RPMI8226 (cell line): ENCODE measurements around the gene KIF16B.

Experiments used
- DNase-seq: peaks from one replicate; pipeline ENCODE4 v3.0.0-alpha.2; 2015

The KIF16B gene

DNA sequence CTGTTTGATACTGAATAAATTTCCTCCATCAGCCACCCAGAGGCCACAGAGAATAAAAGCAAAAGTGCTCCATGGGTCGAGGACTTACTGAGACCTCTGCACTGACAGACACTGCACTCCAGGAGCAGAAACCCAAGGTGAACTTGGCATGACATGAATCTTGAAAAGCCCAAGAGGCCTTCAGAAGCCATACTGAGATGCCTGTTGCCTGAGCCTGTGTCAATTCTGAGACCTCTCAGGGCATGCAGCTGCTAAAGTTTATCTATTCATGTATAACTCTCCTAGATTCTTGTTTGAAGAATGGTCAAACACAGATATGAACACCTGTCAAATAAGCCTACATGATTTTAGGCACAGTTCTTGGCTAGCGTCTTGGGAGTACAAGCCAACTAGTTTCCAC, 145.7 kb downstream of the KIF16B start:
- DNase-seq, result no peak

DNA sequence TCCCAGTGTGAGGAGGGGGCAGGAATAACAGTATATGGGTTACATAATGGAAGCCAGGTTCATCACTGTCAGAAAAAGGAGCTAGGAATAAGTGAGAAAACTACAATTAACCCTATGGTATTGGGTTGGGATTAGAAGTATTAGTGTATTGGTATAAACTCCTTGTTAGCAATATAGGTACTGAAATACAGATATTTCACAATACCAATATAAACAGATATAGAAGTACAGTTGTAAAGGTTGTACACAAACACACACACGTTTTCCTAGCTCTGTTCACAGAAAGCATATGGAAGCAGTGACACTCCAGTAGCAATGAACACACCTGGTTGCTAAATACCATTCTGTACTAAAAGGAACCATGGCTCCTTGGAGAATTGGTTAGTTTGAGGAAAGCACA, 148.5 kb downstream of the KIF16B start:
- DNase-seq, result no peak

DNA sequence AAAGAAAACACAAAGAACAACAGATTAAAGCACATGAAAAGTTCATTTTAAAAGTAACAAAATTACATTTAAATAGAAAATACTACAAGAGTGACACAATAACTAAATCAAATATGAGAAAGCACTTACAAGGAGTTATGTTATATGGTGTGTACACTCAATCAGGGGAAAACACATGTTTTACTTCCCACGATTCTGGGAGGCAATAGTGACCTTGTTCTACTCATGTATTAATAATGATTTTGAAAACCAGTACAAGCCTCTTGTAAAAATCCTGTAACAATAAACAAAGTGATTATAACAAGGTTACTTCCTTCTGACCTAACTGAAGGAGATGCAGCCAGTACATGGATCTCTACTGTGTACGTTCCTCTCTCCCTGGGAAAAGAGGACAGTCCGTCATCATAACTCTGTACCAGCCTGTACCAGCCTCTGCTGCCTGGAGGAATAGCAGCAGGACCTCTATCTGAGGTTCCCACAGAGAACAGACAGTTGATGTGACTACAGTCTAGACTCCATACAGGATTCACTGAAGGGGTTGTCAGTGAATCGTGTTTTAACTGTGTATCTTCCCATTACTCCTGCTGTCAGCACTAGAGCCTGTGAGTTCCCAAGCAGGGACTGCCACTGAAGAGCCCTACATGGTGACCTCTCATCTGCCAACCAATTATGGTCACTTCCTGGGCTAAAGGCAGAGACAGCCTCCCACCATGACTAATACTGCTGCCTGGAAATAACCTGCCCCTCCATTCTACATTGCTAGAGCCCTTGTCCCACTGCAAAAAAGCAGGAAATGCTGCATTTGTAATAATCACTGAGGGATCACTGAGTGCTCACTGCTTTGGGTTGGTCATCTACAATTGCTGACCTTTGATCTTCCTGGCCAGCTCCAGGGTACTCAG, 149.7 kb downstream of the KIF16B start:
- no peak for DNase-seq

DNA sequence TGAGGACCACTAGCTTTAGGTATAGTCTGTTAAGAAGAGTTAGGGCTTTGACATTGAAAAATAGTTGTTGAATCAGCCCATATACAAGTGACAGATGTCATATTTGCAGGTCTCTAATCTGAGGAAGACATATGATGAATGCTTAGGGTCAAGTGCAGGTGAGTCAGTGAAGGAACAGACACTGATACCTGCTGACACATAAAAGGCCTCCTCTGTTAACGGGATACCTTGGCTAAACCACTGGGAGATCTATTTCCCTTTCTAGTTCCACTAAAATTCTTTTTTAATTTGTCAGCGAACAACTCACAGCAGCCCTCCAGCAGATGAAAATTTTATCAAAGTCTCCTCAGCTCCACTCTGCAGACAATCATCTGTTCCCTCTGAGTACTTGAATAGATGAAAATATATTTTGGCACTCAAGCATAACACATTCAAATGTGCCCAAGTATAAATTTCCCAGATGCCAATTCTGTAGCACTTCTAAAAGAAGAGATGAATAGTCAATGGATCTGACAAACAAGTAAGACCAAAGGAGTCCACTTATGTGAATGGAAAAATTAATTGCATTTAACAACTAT, 154.0 kb downstream of the KIF16B start:
- no peak for DNase-seq

DNA sequence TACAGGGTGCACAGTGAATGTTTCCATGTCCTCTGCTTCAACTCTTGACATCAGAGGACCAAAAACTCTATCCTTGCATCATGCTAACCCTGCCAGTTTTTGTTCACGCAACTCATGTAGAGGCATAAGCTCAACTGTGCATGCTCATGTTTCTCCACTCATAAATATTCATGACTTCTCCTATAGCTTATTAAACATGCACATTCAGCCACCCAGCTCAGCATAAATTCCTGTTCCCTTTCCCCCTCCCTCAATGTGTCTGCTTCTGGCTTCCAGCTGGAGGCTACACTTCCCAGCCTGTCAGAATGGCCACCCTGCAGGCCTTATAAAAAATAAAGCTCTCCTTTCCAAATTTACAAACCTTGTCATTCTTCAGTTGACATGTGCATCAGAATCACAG, 154.6 kb downstream of the KIF16B start:
- DNase-seq, result no peak

DNA sequence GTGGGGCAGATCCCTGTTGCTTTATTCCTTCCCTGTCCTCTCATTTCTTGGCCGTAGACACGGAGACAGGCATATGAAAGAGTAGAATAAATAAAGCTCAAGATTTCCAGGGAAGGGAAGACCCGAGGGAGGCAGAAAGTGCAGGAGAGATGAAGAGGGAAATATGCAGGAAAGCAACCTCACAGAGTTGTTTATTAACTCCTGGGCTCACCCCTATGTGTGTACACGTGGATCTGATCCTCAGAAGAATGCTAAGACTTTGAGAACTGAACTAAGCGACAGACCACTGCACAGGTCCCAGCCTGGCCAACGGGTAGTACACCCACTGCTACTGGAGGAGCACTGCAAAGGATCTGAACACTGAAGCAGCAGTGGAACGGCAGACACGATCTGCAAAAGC, 156.2 kb downstream of the KIF16B start:
- no peak for DNase-seq

DNA sequence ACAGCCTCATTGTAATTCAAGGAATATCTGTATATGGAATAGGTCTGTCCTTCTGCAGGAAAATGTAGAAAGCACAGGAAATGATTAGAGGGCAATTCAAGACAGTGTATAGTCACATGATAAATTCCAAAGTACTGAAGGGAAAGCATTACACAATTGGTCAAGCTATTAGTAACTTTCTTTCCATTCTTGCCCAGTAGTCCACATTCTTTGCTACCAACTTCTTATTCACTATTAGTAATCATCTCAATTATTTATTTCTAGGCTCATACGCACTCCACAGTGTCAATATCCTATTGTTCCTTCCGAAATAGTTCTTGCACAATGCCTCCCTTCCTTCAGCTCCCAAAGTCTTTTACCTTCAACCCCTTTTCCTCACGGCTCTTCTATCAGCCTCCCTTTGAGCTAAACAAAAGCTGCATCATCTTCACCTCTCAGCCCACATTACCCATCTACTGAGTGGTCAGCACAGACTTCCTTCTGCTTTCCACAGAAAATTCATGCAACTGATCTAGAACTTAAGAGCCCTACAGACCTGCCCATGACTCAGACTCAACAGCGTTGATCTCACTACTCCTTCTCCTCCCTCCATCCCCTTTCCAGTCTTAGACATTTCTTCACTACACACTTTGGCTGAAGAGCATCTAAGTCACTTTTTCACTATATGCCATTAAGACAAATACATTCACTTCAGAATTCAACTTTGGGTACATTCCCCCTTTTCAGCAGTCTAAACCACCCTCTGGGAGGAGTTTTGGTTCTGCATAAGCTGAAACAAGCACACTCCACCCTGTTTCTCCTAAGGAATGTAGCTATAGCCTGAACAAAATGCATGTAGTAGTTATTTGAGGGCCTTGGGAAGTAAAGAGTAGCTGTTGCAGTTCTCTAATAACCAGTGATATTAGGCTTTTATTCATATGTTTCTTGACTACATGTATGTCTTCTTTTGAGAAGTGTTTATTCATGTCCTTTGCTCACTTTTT, 157.9 kb downstream of the KIF16B start:
- DNase-seq, result no peak

DNA sequence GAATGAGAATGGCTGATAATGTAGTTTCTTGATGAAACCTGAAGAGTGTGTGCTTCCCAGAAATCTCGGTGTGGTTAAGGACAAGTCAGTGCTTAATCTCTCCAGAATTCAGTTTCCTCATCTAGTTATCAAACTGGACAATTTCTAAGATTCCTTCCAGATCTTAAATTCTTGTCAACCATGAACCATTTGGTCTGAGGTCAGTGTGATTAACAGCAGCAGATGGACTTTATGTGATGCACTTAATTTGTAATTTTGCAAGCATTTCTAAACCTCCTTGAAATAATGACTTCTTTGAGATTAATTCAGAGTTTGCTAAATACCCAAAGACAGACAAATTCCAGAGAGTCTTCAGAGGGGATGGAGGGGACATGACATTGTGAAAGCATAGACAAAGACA, 160.3 kb downstream of the KIF16B start:
- no peak for DNase-seq

DNA sequence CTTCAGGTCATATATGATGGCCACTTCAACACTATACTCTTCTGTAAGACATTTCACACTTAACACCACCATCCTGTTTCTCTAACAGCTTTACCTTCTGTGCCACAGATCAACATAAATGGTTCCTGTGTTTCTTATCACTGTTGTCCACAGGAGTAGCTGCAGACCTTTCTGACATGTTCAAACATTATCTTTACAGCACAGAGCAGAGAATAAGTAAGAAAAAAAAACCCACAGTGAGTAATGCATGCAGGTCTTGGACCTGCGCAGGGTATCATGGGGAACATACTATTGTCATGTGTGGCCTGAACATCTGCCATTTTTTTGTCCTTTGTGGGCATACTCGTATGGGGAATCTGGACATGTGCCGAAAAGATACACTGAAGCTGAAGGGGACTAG, 161.9 kb downstream of the KIF16B start:
- no peak for DNase-seq

DNA sequence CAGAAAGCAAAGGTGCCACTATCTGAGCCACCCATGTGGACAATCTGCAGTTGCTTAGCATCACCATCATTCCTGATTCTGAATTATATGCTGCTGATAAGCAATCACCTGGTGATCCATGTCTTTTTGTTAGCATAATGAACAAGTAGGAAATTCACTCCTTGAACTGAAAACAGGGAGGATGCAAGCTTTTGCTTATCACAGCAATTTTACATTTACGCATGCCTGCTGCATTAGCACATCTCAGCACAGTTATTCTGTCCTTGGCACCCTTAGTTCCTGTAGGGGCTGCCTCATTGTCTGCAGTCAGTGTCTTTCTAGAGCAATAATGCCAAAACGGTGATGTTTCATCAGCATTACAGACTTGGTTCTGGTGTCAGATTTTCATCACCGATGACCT, 162.6 kb downstream of the KIF16B start:
- no peak for DNase-seq

DNA sequence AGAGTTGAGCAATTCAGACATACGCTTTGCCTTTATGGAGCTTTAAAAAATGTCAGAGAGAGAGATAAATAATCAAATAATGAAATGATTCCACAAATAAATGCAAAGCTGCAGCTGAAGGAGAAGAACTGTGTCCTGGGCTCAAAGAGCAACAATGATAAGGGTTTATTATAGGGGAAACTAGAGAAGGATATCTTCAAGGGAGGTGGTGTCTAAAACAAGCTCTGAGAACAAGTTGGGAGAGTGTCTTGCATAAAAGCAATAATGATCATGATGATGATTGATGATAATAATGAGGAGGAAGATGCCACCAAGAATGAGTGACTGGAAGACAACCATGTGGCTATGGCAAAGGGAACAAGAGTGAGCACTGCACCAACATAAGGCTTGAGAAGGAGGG, 164.3 kb downstream of the KIF16B start:
- DNase-seq, result no peak

DNA sequence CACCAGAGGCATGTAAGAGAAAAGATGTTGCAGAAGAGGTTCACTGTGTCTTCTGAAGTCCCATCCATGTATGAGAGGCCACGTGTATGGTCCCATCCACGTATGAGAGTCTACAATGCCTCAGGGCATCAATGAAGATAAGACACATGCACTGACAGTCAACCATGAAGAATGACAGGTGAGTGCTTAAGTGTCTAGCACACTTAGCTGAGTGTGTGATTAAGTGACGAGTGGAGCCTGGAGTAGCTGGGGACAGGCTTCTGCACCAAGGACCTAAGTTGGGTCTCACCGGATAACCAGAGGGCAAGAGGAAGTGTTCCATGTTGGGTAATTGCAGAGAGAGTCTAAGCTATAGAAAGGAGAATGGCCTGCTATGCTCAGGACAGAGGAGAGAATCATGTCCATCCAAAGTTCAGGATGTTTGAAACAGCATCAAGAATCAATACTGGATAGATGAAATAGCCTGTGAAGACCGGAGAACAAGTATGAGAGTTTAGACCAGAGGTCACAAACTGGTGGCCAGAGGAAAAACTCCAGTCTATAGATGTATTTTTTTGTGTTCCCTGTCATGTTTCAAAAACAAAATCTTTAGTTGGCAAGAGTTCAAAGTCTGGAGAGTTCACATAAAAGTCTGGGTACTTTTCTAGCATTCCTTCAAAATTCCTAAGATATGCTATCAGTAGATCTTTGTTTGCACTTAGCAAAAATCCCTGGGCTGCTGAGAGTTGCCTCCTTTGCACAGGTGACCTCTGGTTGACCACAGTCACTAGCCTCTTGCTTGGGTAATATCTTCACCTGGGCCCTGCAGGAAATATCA, 165.8 kb downstream of the KIF16B start:
- DNase-seq, result no peak

DNA sequence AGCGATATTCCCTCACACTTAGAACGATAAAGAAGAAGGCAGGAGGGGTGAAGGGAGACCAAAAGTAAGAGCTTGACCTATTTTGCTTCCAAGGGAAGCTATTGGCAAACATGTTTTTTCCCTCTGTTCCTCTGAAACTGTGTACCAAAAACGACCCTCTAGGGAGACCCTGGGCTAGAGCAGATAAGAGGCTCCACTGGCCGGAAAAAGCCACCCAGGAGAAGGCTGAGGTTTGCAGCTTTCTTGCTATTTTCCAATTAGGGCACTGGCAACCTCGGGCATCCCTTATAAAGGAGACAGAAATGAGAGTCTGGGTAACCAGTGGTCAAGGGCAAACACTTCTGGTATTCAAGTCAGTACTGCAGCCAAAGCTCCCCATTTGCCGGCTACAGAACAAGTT, 168.0 kb downstream of the KIF16B start:
- no peak for DNase-seq

DNA sequence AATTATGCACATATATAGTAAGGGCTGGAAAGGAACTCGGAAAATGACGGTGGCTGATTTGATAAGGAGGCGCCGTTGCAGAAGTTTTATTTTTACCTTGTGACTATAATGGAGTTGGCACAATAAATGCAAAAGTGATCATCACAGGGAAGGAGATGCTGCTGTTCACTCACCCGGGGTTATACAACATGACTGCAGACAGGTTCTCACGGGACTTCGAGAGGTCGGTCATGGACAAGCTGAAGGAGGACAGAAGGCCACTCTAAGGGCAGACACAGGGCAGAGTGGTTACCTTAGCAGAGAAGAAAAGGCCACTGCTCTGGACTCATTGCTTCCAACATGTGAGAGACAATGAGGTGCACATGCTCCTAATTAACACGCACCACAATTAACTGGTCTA, 168.6 kb downstream of the KIF16B start:
- no peak for DNase-seq

DNA sequence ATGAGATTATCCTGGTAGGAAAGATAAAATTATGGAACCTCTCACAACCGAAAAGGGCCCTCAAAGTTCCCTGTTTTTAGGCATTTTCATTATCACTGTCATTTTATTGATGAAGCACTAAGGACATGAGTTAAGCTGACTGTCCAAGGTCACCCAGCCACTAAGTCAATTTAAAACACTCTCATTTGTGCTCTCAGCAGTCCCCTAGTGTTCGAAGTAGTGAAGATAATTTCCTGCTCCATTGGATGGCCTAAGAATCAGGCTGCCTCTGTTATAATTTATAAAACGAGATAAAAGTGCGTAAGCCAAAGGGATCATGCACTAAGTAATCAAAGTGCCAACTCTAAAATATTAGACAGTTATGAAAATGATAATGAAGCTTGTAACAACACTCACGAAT, 169.1 kb downstream of the KIF16B start:
- no peak for DNase-seq

DNA sequence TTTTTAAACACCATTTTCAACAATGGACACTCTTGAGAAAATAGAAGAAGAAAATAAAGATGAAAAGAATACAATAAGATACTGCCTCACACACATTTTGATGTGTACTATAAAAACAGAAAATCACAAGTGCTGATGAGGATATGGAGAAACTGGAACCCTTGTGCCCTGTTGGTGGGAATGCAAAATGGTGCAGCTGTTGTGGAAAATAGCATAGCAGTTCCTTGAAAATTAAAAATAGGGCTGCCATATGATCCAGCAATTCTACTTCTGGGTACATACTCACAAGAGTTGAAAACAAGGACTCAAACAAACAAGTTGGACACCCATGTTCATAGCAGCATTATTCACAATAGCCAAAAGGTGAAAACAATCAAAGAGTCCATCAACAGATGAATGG, 173.0 kb downstream of the KIF16B start:
- no peak for DNase-seq

DNA sequence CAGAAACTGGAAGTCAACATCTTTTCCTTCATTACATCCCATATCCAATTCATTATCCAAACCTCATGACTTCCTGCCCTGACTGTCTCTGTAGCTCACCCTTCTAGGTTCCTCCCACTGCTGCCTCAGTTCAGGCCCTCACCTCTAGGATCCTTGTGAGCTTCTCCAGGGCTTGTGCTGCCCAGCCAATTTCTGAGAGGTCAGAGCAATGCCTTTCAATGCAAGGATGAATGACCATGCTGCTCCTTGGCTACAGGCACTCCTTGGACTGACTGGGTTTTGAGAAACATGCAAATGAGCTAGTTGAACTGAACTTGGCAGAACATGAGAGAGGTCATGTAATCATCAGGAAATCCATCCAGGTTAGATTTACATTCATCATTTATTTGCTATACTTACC, 173.4 kb downstream of the KIF16B start:
- DNase-seq, result no peak

DNA sequence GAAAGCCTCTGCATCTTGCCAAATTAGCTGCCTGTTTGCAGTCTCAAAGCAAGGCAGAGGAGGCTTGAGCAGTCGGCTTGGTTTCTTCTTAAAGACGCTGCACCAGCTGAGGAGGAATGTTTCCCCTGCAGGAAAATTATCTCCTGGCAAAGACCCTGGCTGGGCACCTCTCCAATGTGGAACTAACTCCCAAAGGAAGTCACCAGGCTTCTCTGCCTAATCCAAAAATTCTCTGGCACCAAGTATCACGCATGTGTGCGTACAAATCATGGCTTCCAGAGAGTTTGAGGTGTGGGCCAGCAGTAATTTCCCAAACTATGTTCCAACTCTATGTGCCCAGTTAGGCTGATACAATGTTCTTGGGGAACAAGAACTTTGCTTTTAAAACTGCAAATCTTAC, 176.2 kb downstream of the KIF16B start:
- DNase-seq, result no peak

DNA sequence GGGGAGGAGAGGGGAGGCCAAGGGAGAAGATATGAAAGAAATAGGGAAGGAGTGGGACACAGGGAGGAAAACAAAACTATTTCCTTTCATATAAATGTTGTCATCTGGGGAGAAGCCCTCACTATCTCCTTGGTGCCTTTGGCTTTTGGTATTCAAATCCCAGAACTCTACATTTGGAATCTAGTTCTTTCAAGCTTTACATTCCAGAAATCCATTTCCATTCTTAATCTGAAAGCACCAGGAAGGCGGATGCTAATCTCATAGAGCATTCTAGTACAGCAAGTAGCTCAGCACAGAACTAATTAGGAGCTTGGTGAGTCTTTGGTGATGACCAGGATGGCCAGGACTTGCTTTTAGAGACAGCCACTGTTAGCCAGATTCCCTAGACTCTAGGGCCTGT, 177.9 kb downstream of the KIF16B start:
- DNase-seq, result no peak

DNA sequence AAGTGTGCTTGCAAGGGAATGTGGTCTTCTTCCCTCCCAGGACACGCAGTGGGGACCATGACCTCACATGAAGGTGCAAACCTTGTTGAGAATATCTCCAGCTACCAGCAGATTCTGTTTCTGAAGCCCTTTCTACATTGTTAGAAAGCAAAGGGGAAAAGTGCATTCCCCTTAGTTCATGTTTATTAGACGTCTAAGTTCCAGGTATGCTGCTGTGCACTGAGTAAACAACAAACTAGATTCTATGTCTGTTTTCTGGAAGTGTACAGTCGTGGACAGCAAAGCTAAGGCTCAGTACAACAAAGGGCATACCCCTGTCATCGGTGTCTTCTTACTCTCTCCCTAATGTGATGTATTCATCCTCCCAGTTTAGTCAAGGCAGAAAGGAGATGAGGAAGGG, 178.5 kb downstream of the KIF16B start:
- no peak for DNase-seq

DNA sequence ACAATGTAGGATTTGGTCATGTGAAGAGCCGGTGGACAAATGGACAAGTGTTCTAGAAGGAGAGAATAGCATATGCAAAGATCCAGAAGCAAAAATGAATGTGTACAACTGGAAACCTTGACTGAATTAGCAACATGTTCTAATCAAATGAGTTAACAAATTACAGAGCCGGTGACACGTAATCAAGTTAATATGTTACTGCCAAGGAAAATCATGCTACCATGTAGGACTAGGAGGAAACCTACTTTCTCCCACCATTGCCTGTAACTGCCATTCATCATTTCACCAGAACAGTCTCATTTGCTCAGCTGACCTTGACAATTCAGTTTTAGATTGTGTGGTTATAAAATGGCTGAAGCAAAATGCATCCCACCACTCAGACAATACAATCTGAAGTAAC, 179.4 kb downstream of the KIF16B start:
- no peak for DNase-seq

DNA sequence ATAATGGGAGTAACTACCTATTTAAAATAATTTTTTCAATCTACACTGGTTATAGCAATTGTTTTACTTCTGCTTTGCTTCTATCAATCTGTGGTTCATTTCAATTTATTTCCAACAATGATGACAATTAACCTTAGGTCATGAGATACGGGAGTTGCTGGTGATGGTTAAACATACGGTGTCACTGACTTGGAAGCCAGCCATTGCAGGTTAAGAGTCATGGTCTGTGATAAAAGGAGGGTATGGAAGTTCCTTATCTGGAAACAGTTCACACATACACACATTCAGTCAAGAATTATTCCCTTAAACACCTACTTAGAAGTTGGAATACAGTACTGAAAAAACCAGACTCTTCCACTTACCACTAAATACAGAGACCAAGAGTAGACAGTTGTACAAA, 180.0 kb downstream of the KIF16B start:
- no peak for DNase-seq

DNA sequence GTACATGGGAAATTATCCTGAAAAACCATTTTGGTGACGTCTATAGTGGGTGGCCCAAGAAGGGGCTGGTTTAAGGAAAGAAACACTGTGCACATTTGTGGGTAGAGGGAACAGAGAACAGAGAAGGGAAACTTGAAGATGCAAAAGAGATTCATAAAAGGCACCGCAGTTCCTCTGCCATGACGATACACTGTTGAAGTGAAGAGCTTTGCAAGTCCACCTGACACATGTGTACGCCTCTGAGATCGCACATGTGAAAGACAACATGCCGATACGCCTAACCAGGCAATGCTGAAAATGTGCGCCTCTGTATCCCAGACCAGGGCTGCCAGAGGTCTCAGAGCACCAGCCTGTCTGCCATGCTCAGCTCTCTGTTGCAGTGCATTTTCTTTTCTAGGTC, 180.9 kb downstream of the KIF16B start:
- no peak for DNase-seq
